ENCODE data around the gene GARNL3.

DNA sequence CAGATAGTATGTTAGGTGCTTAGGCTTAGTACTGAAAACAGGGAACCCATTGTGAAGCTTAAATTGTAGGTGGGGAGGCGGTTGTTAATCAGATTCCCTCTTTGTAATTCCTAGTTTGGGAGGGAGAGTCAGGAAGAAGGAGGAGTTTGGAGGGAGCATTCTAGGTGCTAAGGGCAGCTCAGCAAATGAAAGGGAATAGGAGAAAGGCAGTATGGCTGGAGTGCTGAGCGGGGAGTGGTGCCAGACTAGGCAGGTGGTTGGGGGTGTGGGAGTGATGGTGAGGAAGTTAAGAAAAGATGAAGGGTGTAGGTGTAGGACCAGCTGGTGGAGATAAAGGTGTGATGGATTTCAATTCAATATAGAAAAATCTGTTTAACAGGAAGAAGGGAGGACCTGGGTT, 11.1 kb upstream of the GARNL3 start:
- TF ChIP-seq, protein P1, sequence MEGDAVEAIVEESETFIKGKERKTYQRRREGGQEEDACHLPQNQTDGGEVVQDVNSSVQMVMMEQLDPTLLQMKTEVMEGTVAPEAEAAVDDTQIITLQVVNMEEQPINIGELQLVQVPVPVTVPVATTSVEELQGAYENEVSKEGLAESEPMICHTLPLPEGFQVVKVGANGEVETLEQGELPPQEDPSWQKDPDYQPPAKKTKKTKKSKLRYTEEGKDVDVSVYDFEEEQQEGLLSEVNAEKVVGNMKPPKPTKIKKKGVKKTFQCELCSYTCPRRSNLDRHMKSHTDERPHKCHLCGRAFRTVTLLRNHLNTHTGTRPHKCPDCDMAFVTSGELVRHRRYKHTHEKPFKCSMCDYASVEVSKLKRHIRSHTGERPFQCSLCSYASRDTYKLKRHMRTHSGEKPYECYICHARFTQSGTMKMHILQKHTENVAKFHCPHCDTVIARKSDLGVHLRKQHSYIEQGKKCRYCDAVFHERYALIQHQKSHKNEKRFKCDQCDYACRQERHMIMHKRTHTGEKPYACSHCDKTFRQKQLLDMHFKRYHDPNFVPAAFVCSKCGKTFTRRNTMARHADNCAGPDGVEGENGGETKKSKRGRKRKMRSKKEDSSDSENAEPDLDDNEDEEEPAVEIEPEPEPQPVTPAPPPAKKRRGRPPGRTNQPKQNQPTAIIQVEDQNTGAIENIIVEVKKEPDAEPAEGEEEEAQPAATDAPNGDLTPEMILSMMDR (IDR thresholded peaks at IDR 0.05; ENCODE audit: low read length), result no peak
- no peak for TF ChIP-seq EZH2 (IDR thresholded peaks at IDR 0.05; ENCODE audit: borderline replicate concordance, low read length)

Measured in OCI-LY1 (cell line).